Neural progenitor cell (in vitro differentiated cells): ENCODE measurements around the gene HAND1. TPM values are rescaled to one million over a fixed set of nuclear protein-coding genes. Genes with fewer than 3 reads are reported as not detected.
"Not testable (repeated sequence)": the region's sequence is repeated elsewhere in the genome, so short reads cannot be mapped to it uniquely, and the experiment has no call there.

Experiments
- DNase-seq: peaks from one replicate; pipeline ENCODE4 v3.0.0-alpha.2; 2016; ENCODE audit warnings: low spot score
- H2AFZ ChIP-seq: fragments of 200-600 bp; sonication (generic); replicated peaks from 2 replicates; pipeline ENCODE4 v1.6.1; 2016; ENCODE audit warnings: antibody characterized with exemption
- H3F3A ChIP-seq: fragments of 200-600 bp; sonication (generic); 2 replicates; pipeline ENCODE4 v1.6.1; 2016; ENCODE audit warnings: antibody characterized with exemption, low read depth
- H3K27ac ChIP-seq: fragments of 200-600 bp; sonication (generic); 2 replicates; pipeline ENCODE4 v1.5.1; 2016; ENCODE audit warnings: mild to moderate bottlenecking
- H3K27me3 ChIP-seq: fragments of 200-600 bp; sonication (generic); 2 replicates; pipeline ENCODE4 v1.6.1; 2016; ENCODE audit warnings: mild to moderate bottlenecking, moderate library complexity
- H3K36me3 ChIP-seq: fragments of 200-600 bp; sonication (generic); 2 replicates; pipeline ENCODE4 v1.5.1; 2016
- H3K4me1 ChIP-seq: fragments of 200-600 bp; sonication (generic); 2 replicates; pipeline ENCODE4 v1.6.1; 2016; ENCODE audit warnings: mixed run types
- H3K4me2 ChIP-seq: fragments of 200-600 bp; sonication (generic); 2 replicates; pipeline ENCODE4 v1.6.1; 2016
- H3K4me3 ChIP-seq: fragments of 200-600 bp; sonication (generic); 2 replicates; pipeline ENCODE4 v1.5.1; 2016
- H3K79me2 ChIP-seq: fragments of 200-600 bp; sonication (generic); 2 replicates; pipeline ENCODE4 v1.6.1; 2016; ENCODE audit warnings: low read depth
- H3K9ac ChIP-seq: fragments of 200-600 bp; sonication (generic); 2 replicates; pipeline ENCODE4 v1.6.1; 2016
- H3K9me3 ChIP-seq: fragments of 200-600 bp; sonication (generic); 2 replicates; pipeline ENCODE4 v1.5.1; 2016; ENCODE audit warnings: low read depth
- H4K20me1 ChIP-seq: fragments of 200-600 bp; sonication (generic); 2 replicates; pipeline ENCODE4 v1.6.1; 2016; ENCODE audit warnings: low read depth
- H3K27ac Mint-ChIP-seq: 3 replicates; pipeline ENCODE4 v1.8.0; 2021; ENCODE audit warnings: mixed read lengths
- H3K27me3 Mint-ChIP-seq: 2 replicates; pipeline ENCODE4 v1.8.0; 2022; ENCODE audit warnings: low read depth, mild to moderate bottlenecking, inconsistent platforms, moderate library complexity, mixed read lengths; ENCODE audit not compliant: insufficient read depth
- H3K36me3 Mint-ChIP-seq: 3 replicates; pipeline ENCODE4 v1.8.0; 2021; ENCODE audit warnings: mixed read lengths
- H3K4me1 Mint-ChIP-seq: 3 replicates; pipeline ENCODE4 v1.8.0; 2021; ENCODE audit warnings: mixed read lengths
- H3K4me3 Mint-ChIP-seq: 3 replicates; pipeline ENCODE4 v1.8.0; 2021; ENCODE audit warnings: mild to moderate bottlenecking, moderate library complexity, mixed read lengths
- H3K9me3 Mint-ChIP-seq: 3 replicates; pipeline ENCODE4 v1.8.0; 2020; ENCODE audit warnings: mixed read lengths
- CTCF ChIP-seq: fragments of 200-600 bp; sonication (generic); IDR thresholded peaks from 2 replicates; pipeline ENCODE4 v1.5.1; 2017; ENCODE audit warnings: antibody characterized with exemption, mild to moderate bottlenecking
- EZH2 ChIP-seq: fragments of 200-600 bp; sonication (generic); IDR thresholded peaks from 2 replicates; pipeline ENCODE4 v1.6.1; 2017; ENCODE audit warnings: antibody characterized with exemption, mild to moderate bottlenecking, moderate library complexity
- EZH2phosphoT487 ChIP-seq: fragments of 200-600 bp; sonication (generic); IDR thresholded peaks from 2 replicates; pipeline ENCODE4 v1.6.1; 2017; ENCODE audit warnings: antibody characterized with exemption
- total RNA-seq: library from RNA; depleted of rRNA; stranded (reverse); fragments of >200 nt; gene quantifications from 2 replicates; pipeline ENCODE4 v1.2.3, GENCODE V29; 2015; ENCODE audit warnings: low replicate concordance

Gene HAND1
- total RNA-seq, 1 donor from 2014 or later: not detected

- H3K27me3 Mint-ChIP-seq: peaks cover 28% of the 10 kb centered on the region
- Histone ChIP-seq H3K4me2 (no peak overlapping the region), H3K9me3 (no peaks in the 10 kb centered on the region), H3K9ac (no peak overlapping the region), H3K36me3 (no peaks in the 10 kb centered on the region), H3K4me1 (peaks cover 4% of the 10 kb centered on the region), H3F3A (peaks cover 4% of the 10 kb centered on the region), H3K79me2 (no peaks in the 10 kb centered on the region), H3K4me3 (no peak overlapping the region), H2AFZ (no peak overlapping the region), H3K27me3 (peaks cover 4% of the 10 kb centered on the region), H3K27ac (no peak overlapping the region), H4K20me1 (no peaks in the 10 kb centered on the region)
- no peak overlapping the region for H3K4me3 Mint-ChIP-seq
- DNase-seq: no peak
- H3K36me3 Mint-ChIP-seq: no peaks in the 10 kb centered on the region
- no peaks in the 10 kb centered on the region for H3K9me3 Mint-ChIP-seq
- peaks cover 2% of the 10 kb centered on the region for H3K4me1 Mint-ChIP-seq
- no peak for TF ChIP-seq EZH2phosphoT487
- no peak for TF ChIP-seq CTCF
- no peak for TF ChIP-seq EZH2
- no peak overlapping the region for H3K27ac Mint-ChIP-seq
Observed at GRCh38 chr5:154516475-154516874, 38.4 kb upstream of the HAND1 start.

- H3K4me3 ChIP-seq, DNase-seq, H3K9ac ChIP-seq, H3K4me1 Mint-ChIP-seq, H3K79me2 ChIP-seq, H3K27ac ChIP-seq, H3K4me3 Mint-ChIP-seq, H3K9me3 Mint-ChIP-seq, H3K36me3 ChIP-seq, H3F3A ChIP-seq, H3K9me3 ChIP-seq, H3K4me2 ChIP-seq, H3K4me1 ChIP-seq, H3K27ac Mint-ChIP-seq, H3K27me3 ChIP-seq, H4K20me1 ChIP-seq, H3K36me3 Mint-ChIP-seq, H2AFZ ChIP-seq: not testable (repeated sequence)
- H3K27me3 Mint-ChIP-seq: peaks cover 20% of the 10 kb centered on the region
Observed at GRCh38 chr5:154515488-154515887, 37.5 kb upstream of the HAND1 start.

- H3K36me3 ChIP-seq: no peaks in the 10 kb centered on the region
- Mint-ChIP-seq H3K4me3 (no peak overlapping the region), H3K9me3 (no peaks in the 10 kb centered on the region), H3K27me3 (peaks cover 20% of the 10 kb centered on the region), H3K4me1 (peaks cover 3% of the 10 kb centered on the region), H3K36me3 (no peaks in the 10 kb centered on the region), H3K27ac (no peak overlapping the region)
- no peak overlapping the region for H2AFZ ChIP-seq
- peaks cover 8% of the 10 kb centered on the region for H3K4me1 ChIP-seq
- no peak overlapping the region for H3K4me3 ChIP-seq
- no peaks in the 10 kb centered on the region for H3K79me2 ChIP-seq
- H3K27me3 ChIP-seq: no peaks in the 10 kb centered on the region
- H3K9me3 ChIP-seq: no peaks in the 10 kb centered on the region
- no peak overlapping the region for H3K9ac ChIP-seq
- H3F3A ChIP-seq: no peaks in the 10 kb centered on the region
- no peak overlapping the region for H3K27ac ChIP-seq
- no peak for TF ChIP-seq EZH2
- no peak for TF ChIP-seq CTCF
- no peak for TF ChIP-seq EZH2phosphoT487
- H3K4me2 ChIP-seq: no peak overlapping the region
- no peak for DNase-seq
- H4K20me1 ChIP-seq: no peaks in the 10 kb centered on the region
Observed at GRCh38 chr5:154514331-154514730, 36.3 kb upstream of the HAND1 start.

GRCh38 chr5:154513669-154514084 is 35.6 kb upstream of the HAND1 start:
- Mint-ChIP-seq H3K9me3 (no peaks in the 10 kb centered on the region), H3K27me3 (peaks cover 19% of the 10 kb centered on the region), H3K36me3 (no peaks in the 10 kb centered on the region), H3K27ac (no peak overlapping the region), H3K4me3 (no peak overlapping the region), H3K4me1 (peaks cover 3% of the 10 kb centered on the region)
- no peaks in the 10 kb centered on the region for H3F3A ChIP-seq
- DNase-seq: no peak
- no peaks in the 10 kb centered on the region for H3K79me2 ChIP-seq
- H3K4me2 ChIP-seq: no peak overlapping the region
- no peak overlapping the region for H3K27ac ChIP-seq
- TF ChIP-seq EZH2: no peak
- no peak for TF ChIP-seq EZH2phosphoT487
- no peak for TF ChIP-seq CTCF
- H3K36me3 ChIP-seq: no peaks in the 10 kb centered on the region
- H3K27me3 ChIP-seq: no peaks in the 10 kb centered on the region
- H2AFZ ChIP-seq: no peak overlapping the region
- H3K9ac ChIP-seq: no peak overlapping the region
- no peak overlapping the region for H3K4me3 ChIP-seq
- H3K9me3 ChIP-seq: no peaks in the 10 kb centered on the region
- H4K20me1 ChIP-seq: no peaks in the 10 kb centered on the region
- H3K4me1 ChIP-seq: peaks cover 8% of the 10 kb centered on the region
